ENCODE results near the gene UBE4B. TPM values are rescaled to one million over a fixed set of nuclear protein-coding genes. Genes with fewer than 3 reads are reported as not detected.

Gene UBE4B
- total and polyA plus RNA-seq, 2 of the 13 experiments (the other 11 are each of a cell fraction or from before 2014, with no cell fraction given), result 15.2 to 24.8 TPM

DNA sequence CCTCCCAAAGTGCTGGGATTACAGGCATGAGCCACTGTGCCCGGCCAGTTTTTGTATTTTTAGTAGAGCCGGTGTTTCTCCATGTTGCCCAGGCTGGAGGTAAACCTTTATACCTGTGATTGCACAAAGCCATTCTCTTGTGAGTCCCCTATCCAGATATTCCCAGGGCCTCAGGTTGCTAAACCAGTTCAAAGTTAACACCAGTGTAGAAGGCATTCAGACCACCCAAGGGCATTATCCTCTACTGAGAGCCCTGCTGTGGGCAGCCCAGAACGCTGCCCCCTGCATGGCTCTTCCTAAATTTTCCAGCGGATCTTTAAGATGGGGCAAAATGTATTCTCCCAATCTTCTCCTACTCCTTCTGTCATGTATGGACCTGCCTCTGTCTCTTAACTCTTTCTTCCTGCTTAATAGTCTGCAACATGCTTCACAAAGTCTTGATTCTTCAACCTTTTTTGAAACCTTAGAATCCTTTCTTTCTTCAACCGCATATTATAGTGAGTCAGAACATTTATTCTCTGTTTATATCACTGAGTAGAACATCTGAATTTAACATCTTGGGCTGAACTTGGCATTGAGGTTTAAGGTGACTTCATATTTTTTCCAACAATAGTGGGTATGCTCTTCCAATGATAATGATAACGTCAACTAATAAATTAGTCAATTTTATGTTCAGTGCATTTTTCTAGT, 36.0 kb downstream of the UBE4B start:
- intact Hi-C loops (cut with micrococcal nuclease; ENCODE audit: unreplicated experiment) (no loop called here), in situ Hi-C loops (cut with HindIII; ENCODE audit: extremely low pct_ligation_motif_present, low pct_unique_long_range_greater_than_20kb) (no loop called here)
- POLR2A ChIA-PET, result no interaction called here
- Histone ChIP-seq H3K27me3 (ENCODE audit: control insufficient read depth in 1 of 2, insufficient read depth in 2 of 2, low read length in 2 of 2) (no peaks in the 10 kb centered on the region), H3K4me3 (replicated peaks in 1 of 3; ENCODE audit: insufficient read depth in 1 of 3, low read depth in 2 of 3, low read length in 3 of 3) (no peak overlapping the region), H3K9me3 (ENCODE audit: low read length) (no peaks in the 10 kb centered on the region), H3K79me2 (ENCODE audit: insufficient read depth, low read length) (peaks cover 20% of the 10 kb centered on the region), H3K36me3 (replicated peaks in 1 of 2; ENCODE audit: control insufficient read depth in 1 of 2, insufficient read depth in 2 of 2, low read length in 2 of 2) (peaks cover 6 to 14% of the 10 kb centered on the region in 2 experiments; a peak in 2 of 5 replicates), H3K4me2 (ENCODE audit: low read depth, low read length) (no peak overlapping the region), H2AFZ (ENCODE audit: low read length) (no peak overlapping the region), H4K20me1 (ENCODE audit: insufficient read depth, low read length) (no peaks in the 10 kb centered on the region), H3K9ac (ENCODE audit: insufficient read depth, low read depth, low read length) (no peak overlapping the region), H3K4me1 (ENCODE audit: insufficient read depth, low read length) (peaks cover 25% of the 10 kb centered on the region), H3K27ac (ENCODE audit: extremely low read length, insufficient read depth, low read length) (no peak overlapping the region)
- no TSS peak for BruUV-seq (replicated peaks)
- no peak for ATAC-seq
- WGBS (ENCODE audit: low lambda C conversion rate), result 94% methylated on average over 6 of the region's 6 CpGs
- no peak for FAIRE-seq
- CTCF ChIA-PET (ENCODE audit: low intra/inter-chr PET ratio, low total read pairs), result no interaction called here
- TF ChIP-seq ZFYVE20 (CRISPR knock-in tag; IDR thresholded peaks at IDR 0.05; ENCODE audit: borderline replicate concordance, low read depth), result no peak
- TF ChIP-seq KAT7 (CRISPR knock-in tag; IDR thresholded peaks at IDR 0.05; ENCODE audit: borderline replicate concordance), result no peak
- no peak for TF ChIP-seq ZNF598 (CRISPR knock-in tag; IDR thresholded peaks at IDR 0.05; ENCODE audit: borderline replicate concordance)
- TF ChIP-seq HNRNPL (IDR thresholded peaks at IDR 0.05; ENCODE audit: low read depth, low read length), result no peak
- TF ChIP-seq HBP1 (CRISPR knock-in tag; IDR thresholded peaks at IDR 0.05; ENCODE audit: low read depth), result no peak
- TF ChIP-seq ZNF644 (CRISPR knock-in tag; IDR thresholded peaks at IDR 0.05; ENCODE audit: low read depth), result no peak
- TF ChIP-seq ADNP (CRISPR knock-in tag; IDR thresholded peaks at IDR 0.05), result no peak
- no peak for TF ChIP-seq HDAC2 (CRISPR knock-in tag; IDR thresholded peaks at IDR 0.05)
- no peak for TF ChIP-seq TP53 (CRISPR knock-in tag; conservative IDR thresholded peaks at IDR 0.05)
- no peak for TF ChIP-seq NRL (CRISPR knock-in tag; IDR thresholded peaks at IDR 0.05; ENCODE audit: borderline replicate concordance)
- no peak for TF ChIP-seq THAP11 (CRISPR knock-in tag; IDR thresholded peaks at IDR 0.05)
- no peak for TF ChIP-seq MAFK (conservative IDR thresholded peaks at IDR 0.05 in 1 of 2, IDR thresholded peaks at IDR 0.05 in 1 of 2; ENCODE audit: low read length in 2 of 2)
- no peak for TF ChIP-seq MAFF (IDR thresholded peaks at IDR 0.05; ENCODE audit: low read depth, low read length)
- DNase-seq (ENCODE audit: low spot score), result no peak

Data from HepG2 (cell line).